Lower leg skin (tissue), 4 donors: ENCODE data around the gene CXCL10. TPM values are rescaled to one million over a fixed set of nuclear protein-coding genes. Genes with fewer than 3 reads are reported as not detected.
"Not testable (repeated sequence)": the region's sequence is repeated elsewhere in the genome, so short reads cannot be mapped to it uniquely, and the experiment has no call there.

Source experiments
- DNase-seq, 2 donors: peaks; one replicate each; pipeline ENCODE4 v3.0.0-alpha.2; 2019; ENCODE audit warnings: low spot score in 2 of 2
- H3K4me3 ChIP-seq: fragments of 200-600 bp; sonication (generic); 2 replicates; pipeline ENCODE4 v1.5.1; 2017; ENCODE audit warnings: mild to moderate bottlenecking, low read depth; ENCODE audit not compliant: poor library complexity, severe bottlenecking
- POLR2A ChIP-seq, 2 donors: fragments of 450-650 bp; IDR thresholded peaks; one replicate each; pipeline ENCODE4 v1.6.1; 2016 to 2017; ENCODE audit warnings: antibody characterized with exemption in 2 of 2, mild to moderate bottlenecking in 1 of 2, moderate library complexity in 1 of 2
- WGBS, 2 donors: methylation state at CpG; one replicate each; pipeline ENCODE4 v1.1.5; 2018; 5-methylcytosine and 5-hydroxymethylcytosine counted together
- intact Hi-C: fragments of 100-400 bp; cut with DNase I; formaldehyde crosslinking; loops from one replicate; pipeline ENCODE4 v1.15.0; 2023; ENCODE audit warnings: low total_unique reads
- total RNA-seq, 4 donors: library from RNA; depleted of rRNA; stranded (reverse); fragments of >200 nt; gene quantifications; one replicate each; pipeline ENCODE4 v1.1.0, GENCODE V29; 2016
- TF ChIP-seq, protein P1 (sequence below), 3 donors: fragments of 450-650 bp; IDR thresholded peaks; one replicate each; pipeline ENCODE4 v1.5.1; 2016; ENCODE audit warnings: antibody characterized with exemption in 3 of 3, mild to moderate bottlenecking in 3 of 3, moderate library complexity in 2 of 3

The CXCL10 gene
- total RNA-seq, 4 donors from 2014 or later = 0.30 to 0.64 TPM; not detected in 2

DNA sequence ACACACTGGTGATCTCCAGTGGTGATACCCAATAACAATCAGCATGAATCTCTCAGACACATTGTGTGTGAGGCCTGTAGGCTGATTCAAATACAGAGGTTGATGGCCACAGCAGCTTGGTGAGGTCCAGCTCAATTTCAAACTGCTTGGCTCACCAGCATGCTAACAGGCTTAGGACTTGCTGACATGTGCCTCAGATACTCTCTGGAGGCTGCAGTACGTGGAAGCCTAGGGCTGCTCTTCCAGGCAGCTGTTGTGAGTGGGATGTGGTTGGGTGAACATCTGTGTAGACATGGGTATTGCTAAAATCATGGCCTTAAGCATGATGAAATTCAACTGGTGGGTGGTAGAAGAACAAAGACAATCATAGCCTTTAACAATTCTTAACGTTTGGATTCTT, 20.3 kb downstream of the CXCL10 start:
- intact Hi-C loops = no loop called here
- 49 to 54% methylated on average over 2 of the region's 2 CpGs for WGBS, 2 donors
- DNase-seq = no peak
- H3K4me3 ChIP-seq = no peak overlapping the region
- TF ChIP-seq POLR2A (IDR thresholded peaks at IDR 0.05) = no peak
- TF ChIP-seq, protein P1, sequence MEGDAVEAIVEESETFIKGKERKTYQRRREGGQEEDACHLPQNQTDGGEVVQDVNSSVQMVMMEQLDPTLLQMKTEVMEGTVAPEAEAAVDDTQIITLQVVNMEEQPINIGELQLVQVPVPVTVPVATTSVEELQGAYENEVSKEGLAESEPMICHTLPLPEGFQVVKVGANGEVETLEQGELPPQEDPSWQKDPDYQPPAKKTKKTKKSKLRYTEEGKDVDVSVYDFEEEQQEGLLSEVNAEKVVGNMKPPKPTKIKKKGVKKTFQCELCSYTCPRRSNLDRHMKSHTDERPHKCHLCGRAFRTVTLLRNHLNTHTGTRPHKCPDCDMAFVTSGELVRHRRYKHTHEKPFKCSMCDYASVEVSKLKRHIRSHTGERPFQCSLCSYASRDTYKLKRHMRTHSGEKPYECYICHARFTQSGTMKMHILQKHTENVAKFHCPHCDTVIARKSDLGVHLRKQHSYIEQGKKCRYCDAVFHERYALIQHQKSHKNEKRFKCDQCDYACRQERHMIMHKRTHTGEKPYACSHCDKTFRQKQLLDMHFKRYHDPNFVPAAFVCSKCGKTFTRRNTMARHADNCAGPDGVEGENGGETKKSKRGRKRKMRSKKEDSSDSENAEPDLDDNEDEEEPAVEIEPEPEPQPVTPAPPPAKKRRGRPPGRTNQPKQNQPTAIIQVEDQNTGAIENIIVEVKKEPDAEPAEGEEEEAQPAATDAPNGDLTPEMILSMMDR (IDR thresholded peaks at IDR 0.05) = no peak

- no peak overlapping the region for H3K4me3 ChIP-seq
- 81 to 90% methylated on average over 4 of the region's 4 CpGs for WGBS, 2 donors
- DNase-seq = no peak
- TF ChIP-seq, protein P1 (IDR thresholded peaks at IDR 0.05) = no peak
- no peak for TF ChIP-seq POLR2A (IDR thresholded peaks at IDR 0.05)
- intact Hi-C loops = no loop called here
Observed at GRCh38 chr4:76002176-76002575, 21.1 kb downstream of the CXCL10 start.

DNA sequence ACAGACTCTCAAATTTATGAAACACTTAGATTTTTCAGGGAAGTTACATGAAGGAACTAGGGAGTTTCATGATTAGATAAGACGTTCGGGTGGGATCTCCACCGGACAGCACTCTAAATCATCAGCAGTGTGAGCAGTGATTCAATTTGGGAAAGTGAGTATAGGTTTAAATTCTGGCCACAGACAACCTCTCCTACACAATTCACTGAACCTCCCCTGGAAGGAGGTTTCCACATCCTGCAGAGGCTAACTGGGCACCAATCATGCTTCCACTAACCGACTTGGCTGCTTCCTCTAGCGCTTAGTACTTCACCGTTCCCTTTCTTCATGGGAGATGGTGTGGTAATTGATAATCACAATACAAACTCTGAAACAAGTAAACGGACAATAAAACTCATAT, 21.6 kb downstream of the CXCL10 start:
- 85 to 86% methylated on average over 7 of the region's 7 CpGs for WGBS, 2 donors
- TF ChIP-seq, protein P1 (IDR thresholded peaks at IDR 0.05) = no peak
- TF ChIP-seq POLR2A (IDR thresholded peaks at IDR 0.05) = no peak
- DNase-seq = no peak
- intact Hi-C loops = no loop called here
- H3K4me3 ChIP-seq = no peak overlapping the region

- intact Hi-C loops = no loop called here
- no peak for DNase-seq
- TF ChIP-seq, protein P1 (IDR thresholded peaks at IDR 0.05) = no peak
- TF ChIP-seq POLR2A (IDR thresholded peaks at IDR 0.05) = no peak
- H3K4me3 ChIP-seq = no peak overlapping the region
- 94 to 96% methylated on average over 1 of the region's 1 CpG for WGBS, 2 donors
Observed at GRCh38 chr4:76000279-76000678, 23.0 kb downstream of the CXCL10 start.

DNA sequence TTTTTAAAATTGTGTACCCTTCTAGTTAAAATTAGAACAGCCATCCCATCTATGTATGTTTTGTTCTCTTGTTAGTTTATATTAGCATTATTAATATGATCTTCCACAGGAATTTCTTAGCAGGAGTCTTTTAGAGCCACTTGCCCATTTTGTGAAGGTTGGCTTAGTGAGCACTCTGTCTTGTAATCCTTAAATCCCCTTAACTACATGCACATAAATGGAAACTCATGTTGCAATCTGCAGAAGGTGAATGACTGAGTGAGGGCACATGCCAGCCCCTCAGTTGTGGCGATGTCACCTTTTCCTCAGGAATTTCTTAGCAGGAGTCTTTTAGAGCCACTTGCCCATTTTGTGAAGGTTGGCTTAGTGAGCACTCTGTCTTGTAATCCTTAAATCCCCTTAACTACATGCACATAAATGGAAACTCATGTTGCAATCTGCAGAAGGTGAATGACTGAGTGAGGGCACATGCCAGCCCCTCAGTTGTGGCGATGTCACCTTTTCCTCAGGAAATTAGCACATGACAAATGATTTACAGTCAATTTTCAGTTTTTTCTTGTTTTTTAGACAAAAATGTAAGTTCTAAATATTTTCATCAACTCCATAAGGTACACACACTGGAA, 24.7 kb downstream of the CXCL10 start:
- intact Hi-C loops, H3K4me3 ChIP-seq, DNase-seq: not testable (repeated sequence)
- 76 to 82% methylated on average over 2 of the region's 2 CpGs for WGBS, 2 donors

DNA sequence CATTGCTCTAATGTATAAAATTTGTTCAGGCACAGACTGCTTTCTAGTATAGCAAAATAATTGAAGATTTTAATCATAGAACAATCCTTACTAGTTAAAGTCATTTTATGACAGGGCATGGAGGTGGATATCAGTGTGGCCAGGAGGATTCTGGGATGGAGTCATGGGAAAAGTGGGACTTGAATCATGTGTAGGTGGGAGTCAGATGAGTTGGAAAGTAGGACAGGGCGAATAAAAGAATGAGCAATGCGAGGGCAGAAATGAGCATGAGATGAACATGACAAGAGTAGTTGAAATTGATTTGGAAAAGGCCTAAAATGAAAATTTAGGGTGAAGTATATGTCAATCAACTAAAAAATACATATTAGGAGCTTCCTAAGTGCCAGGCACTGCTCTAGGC, 25.4 kb downstream of the CXCL10 start:
- 81 to 84% methylated on average over 2 of the region's 2 CpGs for WGBS, 2 donors
- H3K4me3 ChIP-seq = no peak overlapping the region
- DNase-seq = no peak
- TF ChIP-seq POLR2A (IDR thresholded peaks at IDR 0.05) = no peak
- TF ChIP-seq, protein P1 (IDR thresholded peaks at IDR 0.05) = no peak
- intact Hi-C loops = no loop called here
